ENCODE results near the gene EBPL. TPM values are rescaled to one million over a fixed set of nuclear protein-coding genes. Genes with fewer than 3 reads are reported as not detected.

The EBPL gene
- total RNA-seq, 1 donor from 2014 or later: 90.8 TPM

DNA sequence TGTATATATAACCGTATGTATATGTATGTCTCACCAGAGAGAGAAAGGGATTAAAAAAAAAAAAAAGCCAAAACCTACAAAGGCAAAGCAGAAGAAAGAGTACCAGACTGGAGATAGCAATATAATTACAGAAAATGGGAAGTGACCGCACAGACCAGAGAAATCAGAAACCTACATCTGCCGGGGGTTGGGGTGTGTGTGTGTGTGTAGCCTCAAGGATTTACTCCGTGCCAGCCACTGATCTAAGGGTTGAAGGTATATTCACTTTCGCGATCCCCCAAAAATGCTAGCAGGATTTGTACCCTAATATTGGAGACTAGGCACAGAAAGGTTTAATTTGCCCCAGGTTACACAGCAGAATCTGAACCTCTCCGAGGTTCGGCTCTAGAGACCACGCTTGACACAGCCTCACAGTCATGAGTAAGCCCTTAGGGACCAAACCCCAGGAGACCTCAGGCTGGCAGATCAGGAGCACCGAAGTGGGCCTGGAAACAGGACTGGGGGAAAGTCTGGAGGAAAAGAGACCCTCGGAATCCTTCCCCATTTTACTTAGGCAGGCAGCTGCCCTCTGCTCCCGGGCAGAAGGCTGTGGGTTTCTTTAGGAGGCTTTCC, 48.1 kb downstream of the EBPL start:
- no peak overlapping the region for H3K4me3 ChIP-seq

DNA sequence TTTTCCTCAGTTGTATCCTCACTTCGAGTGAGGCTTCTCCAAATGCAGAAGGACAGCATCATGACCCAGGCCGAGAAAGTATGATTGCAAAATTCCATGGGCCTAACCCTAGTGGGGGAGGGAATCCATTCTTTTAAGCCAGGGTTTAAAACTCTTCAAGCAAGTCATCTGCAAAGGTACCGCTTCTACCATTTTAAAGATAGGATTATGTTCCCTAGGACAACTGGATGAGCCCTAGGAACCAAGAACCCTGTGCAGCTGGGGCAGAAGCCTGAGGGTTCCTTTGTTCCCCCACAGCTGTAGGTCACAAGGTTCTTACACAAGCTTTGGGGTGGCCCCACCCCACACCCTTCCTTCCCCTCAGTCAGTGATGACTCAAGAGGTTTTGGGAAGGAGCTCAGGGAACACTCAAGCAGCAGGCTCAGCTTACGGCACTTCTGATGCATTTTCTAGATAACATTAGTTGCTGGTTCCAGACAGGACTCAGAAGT, 49.4 kb downstream of the EBPL start:
- peak overlapping the region; percentile 45 for H3K27ac ChIP-seq

More for the DNA sequence above, 48.1 kb downstream of the EBPL start:
- peaks cover 16% of the 10 kb centered on the region for H3K4me1 ChIP-seq
- no peaks in the 10 kb centered on the region for H3K27me3 ChIP-seq
- no peak for DNase-seq (ENCODE audit: extremely low spot score in 2 of 2)
- TF ChIP-seq, protein P1, sequence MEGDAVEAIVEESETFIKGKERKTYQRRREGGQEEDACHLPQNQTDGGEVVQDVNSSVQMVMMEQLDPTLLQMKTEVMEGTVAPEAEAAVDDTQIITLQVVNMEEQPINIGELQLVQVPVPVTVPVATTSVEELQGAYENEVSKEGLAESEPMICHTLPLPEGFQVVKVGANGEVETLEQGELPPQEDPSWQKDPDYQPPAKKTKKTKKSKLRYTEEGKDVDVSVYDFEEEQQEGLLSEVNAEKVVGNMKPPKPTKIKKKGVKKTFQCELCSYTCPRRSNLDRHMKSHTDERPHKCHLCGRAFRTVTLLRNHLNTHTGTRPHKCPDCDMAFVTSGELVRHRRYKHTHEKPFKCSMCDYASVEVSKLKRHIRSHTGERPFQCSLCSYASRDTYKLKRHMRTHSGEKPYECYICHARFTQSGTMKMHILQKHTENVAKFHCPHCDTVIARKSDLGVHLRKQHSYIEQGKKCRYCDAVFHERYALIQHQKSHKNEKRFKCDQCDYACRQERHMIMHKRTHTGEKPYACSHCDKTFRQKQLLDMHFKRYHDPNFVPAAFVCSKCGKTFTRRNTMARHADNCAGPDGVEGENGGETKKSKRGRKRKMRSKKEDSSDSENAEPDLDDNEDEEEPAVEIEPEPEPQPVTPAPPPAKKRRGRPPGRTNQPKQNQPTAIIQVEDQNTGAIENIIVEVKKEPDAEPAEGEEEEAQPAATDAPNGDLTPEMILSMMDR (IDR thresholded peaks at IDR 0.05): no peak
- TF ChIP-seq POLR2A (IDR thresholded peaks at IDR 0.05): no peak
- no peak for TF ChIP-seq POLR2AphosphoS5 (IDR thresholded peaks at IDR 0.05; ENCODE audit: insufficient read depth in 1 of 2, low read depth in 1 of 2)
- intact Hi-C loops (cut with DNase I): no loop called here
- no peak overlapping the region for H3K27ac ChIP-seq
- H3K9me3 ChIP-seq: no peaks in the 10 kb centered on the region
- H3K36me3 ChIP-seq: no peaks in the 10 kb centered on the region

DNA sequence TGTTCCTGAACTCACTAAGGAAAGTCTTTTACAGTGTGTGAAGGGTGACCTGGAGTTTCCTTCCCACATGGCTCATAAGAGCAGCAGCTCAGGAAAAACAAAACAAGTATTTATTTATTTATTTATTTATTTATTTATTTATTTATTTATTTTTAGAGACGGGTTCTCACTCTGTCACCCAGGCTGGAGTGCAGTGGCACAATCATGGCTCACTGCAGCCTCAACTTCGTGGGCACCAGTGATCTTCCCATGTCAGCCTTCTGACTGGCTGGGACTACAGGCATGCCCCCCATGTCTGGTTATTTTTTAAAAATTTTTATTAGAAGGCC, 52.6 kb downstream of the EBPL start:
- peaks cover 16% of the 10 kb centered on the region for H3K4me1 ChIP-seq
- H3K4me3 ChIP-seq: no peak overlapping the region
- TF ChIP-seq, protein P1 (IDR thresholded peaks at IDR 0.05): no peak
- TF ChIP-seq POLR2A (IDR thresholded peaks at IDR 0.05) (no peak), POLR2AphosphoS5 (IDR thresholded peaks at IDR 0.05; ENCODE audit: insufficient read depth in 1 of 2, low read depth in 1 of 2) (no peak)
- no peak overlapping the region for H3K27ac ChIP-seq
- intact Hi-C loops (cut with DNase I): no loop called here
- H3K36me3 ChIP-seq: no peaks in the 10 kb centered on the region
- DNase-seq (ENCODE audit: extremely low spot score in 2 of 2): no peak
- no peaks in the 10 kb centered on the region for H3K9me3 ChIP-seq
- H3K27me3 ChIP-seq: no peaks in the 10 kb centered on the region

More for the DNA sequence above, 49.4 kb downstream of the EBPL start:
- Histone ChIP-seq H3K9me3 (no peaks in the 10 kb centered on the region), H3K4me1 (peaks cover 16% of the 10 kb centered on the region), H3K36me3 (no peaks in the 10 kb centered on the region), H3K27me3 (no peaks in the 10 kb centered on the region), H3K4me3 (no peak overlapping the region)
- peak in 1 of 2 donors; percentile 92 for DNase-seq (ENCODE audit: extremely low spot score in 2 of 2)
- intact Hi-C loops (cut with DNase I): no loop called here
- TF ChIP-seq POLR2AphosphoS5 (IDR thresholded peaks at IDR 0.05; ENCODE audit: insufficient read depth in 1 of 2, low read depth in 1 of 2) (peak in 1 of 2 donors; percentile 78), POLR2A (IDR thresholded peaks at IDR 0.05) (no peak)
- TF ChIP-seq, protein P1 (IDR thresholded peaks at IDR 0.05): no peak

DNA sequence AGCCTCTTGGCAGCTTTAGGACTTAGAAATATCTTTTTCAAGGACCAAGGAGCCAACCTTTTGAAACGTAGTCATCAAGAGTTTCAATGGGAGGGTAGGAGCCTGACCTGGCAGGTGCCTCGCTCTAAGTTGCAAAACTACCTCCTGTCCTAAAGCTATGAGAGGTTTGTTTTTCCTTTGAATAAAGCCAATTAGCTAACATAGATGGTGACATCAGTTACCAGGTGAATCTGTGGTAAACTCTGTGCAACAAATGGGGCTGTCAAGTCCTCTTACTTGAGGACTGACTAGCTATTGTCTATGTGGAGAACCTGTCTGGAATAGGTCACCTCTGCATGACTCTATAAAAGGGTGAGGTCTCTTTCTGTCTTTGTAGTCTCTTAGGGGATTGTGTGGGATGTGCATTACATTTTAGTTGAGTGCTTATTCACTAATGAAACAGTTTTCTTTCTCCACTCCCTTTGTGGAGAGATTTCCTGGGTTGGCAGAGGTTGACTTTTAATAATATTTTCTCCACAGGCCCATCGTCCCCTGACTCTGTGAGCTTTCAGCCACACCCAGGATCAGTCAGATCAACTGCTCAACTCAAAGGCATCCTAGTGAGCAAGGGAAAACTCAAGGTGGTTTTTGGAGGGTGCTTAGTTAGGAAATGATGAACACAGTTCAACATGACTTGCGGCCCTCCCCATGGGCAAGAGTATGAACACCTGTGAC, 53.1 kb downstream of the EBPL start:
- Histone ChIP-seq H3K4me1 (peaks cover 16% of the 10 kb centered on the region), H3K27ac (no peak overlapping the region), H3K4me3 (no peak overlapping the region), H3K9me3 (no peaks in the 10 kb centered on the region), H3K27me3 (no peaks in the 10 kb centered on the region), H3K36me3 (no peaks in the 10 kb centered on the region)
- DNase-seq (ENCODE audit: extremely low spot score in 2 of 2): no peak
- no peak for TF ChIP-seq POLR2AphosphoS5 (IDR thresholded peaks at IDR 0.05; ENCODE audit: insufficient read depth in 1 of 2, low read depth in 1 of 2)
- TF ChIP-seq, protein P1 (IDR thresholded peaks at IDR 0.05): no peak
- no peak for TF ChIP-seq POLR2A (IDR thresholded peaks at IDR 0.05)
- intact Hi-C loops (cut with DNase I): no loop called here

DNA sequence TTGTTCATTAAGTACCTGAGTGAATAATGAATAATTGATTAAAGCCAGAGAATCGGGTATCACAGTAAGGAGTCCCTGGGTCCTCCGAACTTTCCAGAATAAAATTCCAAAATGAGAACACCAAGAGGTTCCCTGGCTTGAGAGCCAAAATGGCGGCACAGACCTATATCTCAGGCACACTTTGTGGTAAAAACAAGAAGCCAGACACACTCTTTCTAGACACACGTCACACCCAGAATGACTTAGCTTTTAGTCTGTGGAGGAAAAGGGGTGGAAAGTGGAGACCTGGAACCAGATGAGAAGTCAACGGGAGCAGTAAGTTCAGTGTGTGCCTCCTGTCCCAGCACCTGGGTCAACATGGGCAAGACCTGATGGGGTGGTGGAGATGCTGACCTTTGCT, 54.6 kb downstream of the EBPL start:
- TF ChIP-seq POLR2AphosphoS5 (IDR thresholded peaks at IDR 0.05; ENCODE audit: insufficient read depth in 1 of 2, low read depth in 1 of 2): no peak
- TF ChIP-seq, protein P1 (IDR thresholded peaks at IDR 0.05): no peak
- no peak for TF ChIP-seq POLR2A (IDR thresholded peaks at IDR 0.05)
- H3K4me3 ChIP-seq: no peak overlapping the region
- no peaks in the 10 kb centered on the region for H3K9me3 ChIP-seq
- H3K27me3 ChIP-seq: no peaks in the 10 kb centered on the region
- intact Hi-C loops (cut with DNase I): no loop called here
- no peak overlapping the region for H3K27ac ChIP-seq
- H3K4me1 ChIP-seq: peaks cover 12% of the 10 kb centered on the region
- no peak for DNase-seq (ENCODE audit: extremely low spot score in 2 of 2)
- no peaks in the 10 kb centered on the region for H3K36me3 ChIP-seq

Data from vagina (tissue), 2 donors.